ENCODE data around the gene GCN1.

The GCN1 gene

DNA sequence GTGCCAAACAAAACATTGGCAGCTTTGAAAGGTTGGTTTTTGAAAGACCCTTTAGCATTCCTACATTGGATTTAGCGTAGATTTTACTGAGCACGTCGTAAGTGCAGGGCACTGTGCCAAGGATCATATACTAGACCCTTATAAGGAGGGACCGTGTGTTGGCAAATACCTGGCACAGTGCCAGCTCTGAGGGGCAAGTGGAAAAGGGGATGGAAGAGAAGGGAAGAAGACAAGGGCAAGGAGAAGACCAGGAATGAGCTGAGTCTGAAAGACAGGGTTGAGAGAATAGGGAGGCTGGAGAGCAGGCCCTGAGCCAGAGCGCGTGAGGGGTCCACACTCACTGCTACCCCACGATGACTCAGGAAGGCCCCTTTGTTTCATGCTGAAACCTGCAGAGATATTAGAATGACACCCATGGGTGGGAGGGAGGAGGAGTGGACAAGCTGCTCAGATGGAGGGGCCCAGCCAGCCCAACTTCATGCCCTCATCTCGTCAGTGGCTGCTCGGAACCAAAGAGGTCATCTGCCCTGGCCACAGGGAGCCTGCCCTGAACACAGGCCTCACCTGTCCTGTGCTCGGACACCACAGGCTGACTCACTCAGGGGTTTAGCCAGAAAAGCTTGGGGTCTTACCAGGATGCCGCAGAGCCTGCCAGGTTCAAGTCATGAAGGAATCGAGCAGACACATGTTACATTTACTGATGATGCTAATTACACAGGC lies 103.0 kb downstream of the GCN1 start:
- no peak for DNase-seq

DNA sequence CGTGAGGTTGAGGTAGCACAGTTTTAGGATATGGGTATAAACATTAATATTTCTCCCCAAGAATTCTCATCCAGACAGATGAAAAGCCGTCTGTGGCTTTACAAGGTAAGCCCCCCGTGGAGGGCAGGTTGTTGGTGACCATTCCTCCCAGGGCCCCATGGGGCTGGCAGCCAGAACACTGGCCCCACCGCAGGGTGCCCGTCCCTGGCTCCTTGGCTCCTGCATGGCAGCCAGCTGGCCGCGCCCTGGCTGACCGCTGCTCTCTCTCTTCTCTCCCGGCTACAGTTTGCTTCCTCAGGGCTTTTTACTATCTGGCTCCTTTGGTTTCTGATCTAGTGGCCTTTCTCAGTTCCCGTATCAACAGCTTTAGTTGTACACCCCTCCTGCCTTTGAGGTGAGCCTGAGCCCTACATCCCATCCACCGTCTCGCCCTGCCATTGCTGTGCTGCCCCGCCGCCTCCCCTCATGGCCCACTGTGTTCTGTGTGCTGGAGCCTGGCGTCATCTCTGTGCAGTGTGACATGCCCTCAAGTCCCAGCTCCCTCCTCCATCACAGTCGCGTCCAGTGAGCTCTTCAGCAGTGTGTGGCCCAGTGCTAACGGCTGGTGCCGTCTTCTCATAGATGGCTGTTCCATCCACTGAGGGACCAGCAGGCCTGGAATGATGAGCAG lies 103.8 kb downstream of the GCN1 start:
- no peak for DNase-seq

DNA sequence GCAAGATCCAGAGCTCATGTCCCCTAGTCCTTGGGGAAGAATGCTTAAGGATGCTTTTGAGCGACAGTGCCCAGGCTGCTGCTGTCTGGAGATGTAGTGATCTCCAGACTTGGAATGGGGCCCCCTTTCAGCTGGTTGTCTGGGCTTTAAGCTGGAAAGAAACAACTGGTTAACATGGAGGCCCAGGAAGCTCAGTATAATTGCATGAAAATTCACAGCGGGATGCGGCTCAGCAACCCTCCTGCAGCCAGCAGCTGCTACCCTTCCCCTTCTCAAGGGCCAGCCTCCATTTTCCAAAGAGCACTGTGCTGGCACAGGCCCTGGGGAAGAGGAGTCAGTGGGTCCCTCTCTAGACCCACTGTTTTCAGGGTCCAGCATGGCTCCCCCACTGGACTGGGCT lies 104.3 kb downstream of the GCN1 start:
- no peak for DNase-seq

DNA sequence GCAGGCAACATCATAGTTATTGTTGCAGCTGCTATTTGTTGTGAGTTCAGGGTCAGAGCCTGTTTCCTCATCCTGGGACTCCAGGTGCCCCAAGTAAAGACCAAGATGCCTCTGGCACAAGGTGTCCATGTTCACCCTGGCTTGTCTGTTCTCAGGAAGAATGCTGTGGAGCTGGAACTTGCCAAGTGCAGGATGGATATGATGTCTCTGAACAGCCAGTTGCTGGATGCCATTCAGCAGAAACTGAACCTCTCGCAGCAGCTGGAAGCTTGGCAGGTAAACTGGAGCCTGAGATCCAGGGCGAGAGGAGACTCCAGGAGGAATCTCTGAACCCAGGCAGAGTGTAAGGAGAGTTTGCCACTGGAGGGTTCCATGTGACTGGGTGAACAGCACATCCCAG lies 104.7 kb downstream of the GCN1 start:
- DNase-seq: no peak

DNA sequence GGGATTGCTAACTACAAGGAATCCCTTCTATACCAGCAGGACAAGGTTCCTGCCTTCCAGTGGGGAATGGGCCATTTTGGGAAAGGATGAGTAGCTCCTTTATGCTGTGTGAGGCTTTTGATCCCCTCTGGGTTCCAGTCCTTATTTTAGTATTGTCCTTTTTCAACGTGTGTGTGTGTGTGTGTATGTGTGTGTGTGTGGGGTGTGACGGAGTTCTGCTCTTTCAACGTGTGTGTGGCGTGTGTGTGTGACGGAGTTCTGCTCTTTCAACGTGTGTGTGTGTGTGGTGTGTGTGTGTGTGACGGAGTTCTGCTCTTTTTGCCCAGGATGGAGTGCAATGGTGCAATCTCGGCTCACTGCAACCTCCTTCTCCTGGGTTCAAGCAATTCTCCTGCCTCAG lies 105.4 kb downstream of the GCN1 start:
- no peak for DNase-seq

DNA sequence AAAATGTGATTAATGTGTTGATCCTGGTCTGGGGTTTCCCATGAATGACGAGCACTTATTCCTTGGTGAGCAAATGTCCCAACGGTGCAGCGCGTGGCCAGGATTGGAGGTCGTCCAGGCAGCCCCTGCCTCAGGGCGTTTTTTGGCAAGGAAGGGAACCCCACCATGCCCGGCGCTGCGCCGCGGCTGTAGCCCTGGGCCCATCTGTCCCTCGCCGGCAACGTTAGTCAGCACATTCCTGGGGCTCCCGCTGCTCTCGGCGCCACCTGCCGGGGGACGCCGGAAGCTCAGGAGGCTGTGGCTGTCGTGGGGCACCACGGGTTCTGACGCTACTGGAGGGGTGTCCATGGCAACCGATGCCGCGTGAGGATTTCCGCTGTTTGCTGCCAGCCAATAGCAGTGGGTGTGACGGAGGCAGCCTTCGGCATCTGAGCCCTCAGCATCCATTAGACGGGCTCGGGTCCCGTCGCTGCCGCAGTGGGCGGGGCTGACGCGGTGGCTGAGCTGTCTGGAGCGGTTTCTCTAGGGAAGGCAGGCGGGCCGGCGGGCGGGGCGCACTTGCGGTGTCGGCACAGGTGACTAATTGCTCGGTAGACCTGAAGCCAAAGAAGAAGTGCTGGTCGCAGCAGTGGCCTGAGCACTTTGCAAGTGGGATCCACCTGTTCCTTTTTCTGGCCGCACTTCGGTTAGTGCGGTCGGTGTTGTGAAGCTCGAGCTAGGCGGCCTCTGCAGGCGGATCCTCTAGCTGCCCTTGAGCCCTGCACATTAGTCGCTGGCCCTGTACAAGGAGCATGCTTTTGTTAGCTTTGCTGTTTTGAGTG lies 107.5 kb downstream of the GCN1 start:
- peak; percentile 99 for DNase-seq

DNA sequence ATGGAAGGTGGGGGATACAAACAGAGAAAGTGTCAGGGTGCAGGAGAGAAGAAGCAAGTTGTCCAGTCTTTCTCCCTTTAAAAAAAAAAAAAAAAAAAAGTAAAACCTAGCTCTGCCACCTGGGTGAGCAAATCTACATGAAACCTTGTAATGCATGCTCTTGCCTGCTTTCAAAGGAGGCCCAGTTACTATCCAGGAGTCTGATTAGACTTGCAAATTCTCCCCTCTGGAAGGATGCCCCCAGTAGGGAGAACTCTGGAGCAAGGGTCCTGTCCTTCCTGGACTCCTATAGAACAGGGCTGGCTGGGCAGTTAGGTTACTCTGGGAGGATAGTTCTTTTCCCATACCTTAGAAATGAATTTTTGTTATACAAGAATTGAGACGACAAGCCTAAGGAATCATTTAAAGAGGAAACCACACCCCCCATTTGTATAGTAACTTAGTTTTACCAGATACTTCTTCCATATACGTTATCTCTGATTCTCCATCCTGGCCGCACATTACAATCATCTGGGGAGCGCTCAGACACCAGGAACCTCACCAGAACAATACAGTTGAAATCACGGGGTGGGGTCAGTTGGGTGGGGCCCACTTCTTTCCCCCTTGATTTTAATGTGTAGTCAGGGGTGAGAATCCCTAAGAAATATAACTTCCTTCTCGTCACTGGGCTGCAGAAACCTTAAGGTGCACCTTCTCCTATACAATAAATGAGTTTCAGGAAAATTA lies 108.4 kb downstream of the GCN1 start:
- no peak for DNase-seq

DNA sequence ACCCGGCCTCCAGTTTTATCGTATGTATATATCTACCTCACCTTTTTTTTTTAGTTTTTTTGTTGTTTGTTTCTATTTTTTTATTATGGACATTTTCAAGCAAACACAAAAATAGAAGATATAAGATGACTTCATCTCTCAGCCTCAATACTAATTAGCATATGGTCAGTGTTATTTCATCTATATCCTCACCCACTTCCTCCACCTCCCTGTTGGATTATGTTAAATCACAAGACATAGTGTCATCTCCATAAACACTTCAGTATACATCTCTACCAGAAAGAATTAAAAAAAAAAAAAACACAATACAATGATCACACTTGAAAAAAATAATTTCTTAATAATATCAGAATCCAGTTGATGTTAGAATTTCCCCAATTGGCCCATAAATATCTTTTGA lies 112.9 kb downstream of the GCN1 start:
- DNase-seq: no peak

DNA sequence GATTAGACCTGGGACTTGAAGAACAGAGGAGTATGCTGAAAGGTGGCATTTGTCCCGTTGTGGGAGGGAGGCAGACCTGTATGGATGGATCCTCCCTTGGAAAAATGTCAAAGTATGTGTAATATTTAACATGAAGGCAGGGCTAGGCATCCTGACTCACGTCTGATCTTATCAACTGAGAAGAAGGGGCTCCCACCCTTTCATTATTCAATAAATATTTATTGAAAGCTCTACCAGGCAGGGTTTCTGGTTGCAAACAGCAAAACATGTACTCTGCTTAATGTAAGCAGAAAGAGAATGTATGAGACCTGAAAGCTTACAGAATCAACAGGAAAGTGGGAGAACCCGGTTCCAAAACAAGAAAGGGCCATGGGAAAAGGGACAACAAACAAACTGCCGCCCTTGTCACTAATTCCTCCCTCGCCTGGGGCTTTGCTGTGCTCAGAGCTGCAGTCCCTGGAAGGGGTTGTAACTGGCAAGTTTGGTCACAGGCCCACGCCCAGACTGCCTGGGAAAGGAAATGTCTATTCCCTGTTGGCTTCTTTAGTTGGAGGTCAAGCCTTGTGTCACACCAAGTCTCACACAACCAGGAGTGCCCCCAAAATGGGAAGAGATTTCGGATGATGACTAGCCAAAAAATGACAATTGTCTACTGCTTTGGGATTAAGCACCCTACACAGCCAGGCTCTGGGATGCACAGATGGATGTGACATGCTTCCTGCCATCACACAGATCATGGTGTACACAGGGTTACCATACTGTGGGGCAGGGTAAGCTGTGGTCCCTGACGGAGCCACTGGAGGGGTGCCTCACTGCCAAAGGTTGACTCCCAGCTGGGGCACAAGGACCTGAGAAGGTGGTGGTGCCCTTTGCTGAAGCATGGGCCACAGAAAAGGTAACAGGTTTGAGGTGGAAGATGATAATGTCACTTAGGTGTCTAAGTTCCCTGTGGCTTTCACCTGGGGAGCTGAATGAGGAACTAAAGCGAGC lies 114.8 kb downstream of the GCN1 start:
- no peak for DNase-seq

DNA sequence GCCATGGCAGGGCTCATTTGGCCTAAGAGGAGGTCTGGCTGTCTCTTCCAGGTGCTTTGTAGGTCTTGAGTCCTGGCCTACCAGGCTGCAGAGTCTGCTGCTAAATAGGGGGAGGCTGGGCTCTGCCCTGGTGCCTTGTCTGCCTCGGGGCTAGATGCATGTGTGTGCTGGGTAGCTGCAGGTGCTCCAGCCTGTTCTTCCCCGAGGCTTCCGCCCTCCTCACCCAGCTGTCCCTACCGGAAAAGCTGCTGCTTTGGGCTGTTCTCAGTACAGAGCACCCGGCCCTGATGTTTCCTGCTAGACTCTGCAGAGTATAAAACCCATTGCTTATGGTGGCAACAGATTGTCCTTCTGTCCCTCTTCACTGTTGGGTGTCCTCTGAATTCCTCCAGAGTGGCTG lies 115.6 kb downstream of the GCN1 start:
- no peak for DNase-seq

DNA sequence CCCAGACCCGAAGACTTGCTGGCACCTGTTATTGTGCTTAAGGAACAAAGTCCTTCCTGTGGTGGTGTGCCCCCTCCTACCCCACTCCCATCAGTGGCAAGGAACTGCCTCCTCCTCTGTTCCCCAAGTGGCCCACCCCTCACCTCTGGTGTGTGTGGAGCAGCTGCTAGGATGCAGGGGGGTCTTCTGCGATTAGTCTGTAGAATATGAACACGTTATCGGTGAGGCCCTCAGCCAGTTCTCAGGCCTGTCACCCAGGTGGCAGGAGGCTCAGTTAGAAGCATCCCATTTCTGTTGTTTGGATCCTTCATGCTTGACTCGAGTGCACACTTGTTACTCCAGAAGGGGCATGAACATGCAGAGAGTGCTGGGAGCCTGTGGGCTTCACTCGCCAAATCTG lies 117.3 kb downstream of the GCN1 start:
- DNase-seq: no peak
